HTERT RPE-1 (cell line): ENCODE data around the gene ADORA3.

ENCODE experiments used
- in situ Hi-C: fragments of 300-500 bp; cut with MboI; formaldehyde crosslinking; loops from 4 replicates; pipeline ENCODE4 v1.14.3; 2020; ENCODE audit warnings: low sequenced_read_pairs

Gene ADORA3

GRCh38 chr1:111476761-111477309 is 26.6 kb downstream of the ADORA3 start:
- in situ Hi-C loops = loop anchor here (25.0 kb wide), 1 partner anchor 185 kb away; no protein-coding TSS in a partner anchor

DNA sequence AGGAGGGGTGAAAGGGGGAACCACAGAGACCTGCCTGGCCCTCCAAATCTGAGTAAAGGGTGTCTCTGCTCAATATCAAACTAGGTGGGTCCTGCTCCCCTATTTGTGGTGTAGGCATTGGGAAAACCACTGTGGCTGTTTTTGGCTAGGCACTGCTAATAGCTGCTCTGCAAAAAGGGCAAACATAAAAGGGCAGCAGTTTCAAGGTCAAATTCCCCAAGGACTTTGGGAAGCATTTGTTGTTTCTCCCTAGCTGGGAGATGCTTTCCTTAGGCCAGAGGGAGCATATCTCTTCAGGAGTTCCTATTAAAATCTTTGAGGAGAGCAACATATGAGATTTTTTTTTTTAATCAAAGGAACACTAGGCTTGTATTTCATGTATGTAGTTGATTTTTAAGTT is 27.2 kb downstream of the ADORA3 start:
- in situ Hi-C loops = loop anchor here (25.0 kb wide), 1 partner anchor 186 kb away; no protein-coding TSS in a partner anchor

GRCh38 chr1:111475701-111476100 is 27.7 kb downstream of the ADORA3 start:
- in situ Hi-C loops = loop anchor here (25.0 kb wide), 1 partner anchor 187 kb away; no protein-coding TSS in a partner anchor

- in situ Hi-C loops = no loop called here
Measured at GRCh38 chr1:111474521-111474920, 28.9 kb downstream of the ADORA3 start.

DNA sequence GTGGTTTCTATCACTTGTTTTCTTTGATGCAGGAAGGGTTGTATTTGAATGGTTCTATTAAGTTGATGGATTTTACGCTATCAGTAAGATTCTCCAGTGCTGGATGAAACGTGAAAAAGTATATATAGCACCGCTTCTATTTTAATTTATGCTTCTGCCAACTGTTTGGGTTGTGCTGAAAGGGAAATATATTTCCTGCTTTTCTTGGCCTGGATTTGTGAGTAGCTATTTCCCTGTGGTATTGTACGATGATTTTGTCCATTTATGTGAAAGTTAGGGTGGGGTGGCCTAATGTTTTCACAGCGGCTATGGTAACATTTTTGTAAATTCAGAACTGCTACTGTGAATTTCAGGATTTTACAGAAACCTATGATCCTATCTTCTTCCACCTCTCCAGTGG is 29.3 kb downstream of the ADORA3 start:
- in situ Hi-C loops = no loop called here

- in situ Hi-C loops = no loop called here
Measured at GRCh38 chr1:111471538-111471937, 31.9 kb downstream of the ADORA3 start.

- in situ Hi-C loops = no loop called here
Measured at GRCh38 chr1:111471012-111471411, 32.4 kb downstream of the ADORA3 start.

GRCh38 chr1:111470596-111470995 is 32.8 kb downstream of the ADORA3 start:
- in situ Hi-C loops = no loop called here

DNA sequence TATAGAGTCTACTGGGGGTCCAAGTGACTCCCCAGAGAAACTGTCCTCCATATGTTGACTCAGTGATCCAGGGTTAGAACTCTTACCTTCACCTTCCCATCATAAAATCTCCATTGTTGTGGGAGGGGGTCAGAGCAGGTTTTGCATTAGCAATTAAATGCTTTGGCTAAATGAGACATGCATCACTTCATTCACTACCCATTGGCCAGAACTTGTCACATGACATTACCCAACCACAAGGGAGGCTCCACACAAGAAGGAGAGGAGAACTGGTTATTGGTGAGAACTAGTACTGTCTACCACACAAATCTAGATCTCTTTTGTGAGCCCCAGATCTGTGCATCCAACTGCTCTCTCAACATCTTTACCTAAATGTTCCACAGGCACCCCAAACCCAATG is 33.9 kb downstream of the ADORA3 start:
- in situ Hi-C loops = no loop called here

DNA sequence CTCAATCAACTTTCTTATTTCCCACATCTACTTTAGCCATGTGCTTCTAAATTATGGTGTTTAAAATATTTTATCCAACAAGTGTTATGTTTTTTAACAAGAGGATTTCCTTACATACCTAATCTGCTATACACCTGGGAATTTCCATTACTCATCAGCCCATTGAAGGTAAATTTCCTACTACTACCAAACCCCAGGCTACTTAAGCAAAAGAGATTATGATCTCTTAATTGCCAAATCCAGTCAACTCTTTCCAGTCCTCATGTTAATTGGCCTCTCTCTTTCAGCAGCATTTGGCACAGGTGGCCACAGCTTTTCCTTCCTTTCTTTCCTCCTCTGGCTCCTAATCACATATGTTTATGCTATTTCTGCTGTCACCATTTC is 34.7 kb downstream of the ADORA3 start:
- in situ Hi-C loops = no loop called here

DNA sequence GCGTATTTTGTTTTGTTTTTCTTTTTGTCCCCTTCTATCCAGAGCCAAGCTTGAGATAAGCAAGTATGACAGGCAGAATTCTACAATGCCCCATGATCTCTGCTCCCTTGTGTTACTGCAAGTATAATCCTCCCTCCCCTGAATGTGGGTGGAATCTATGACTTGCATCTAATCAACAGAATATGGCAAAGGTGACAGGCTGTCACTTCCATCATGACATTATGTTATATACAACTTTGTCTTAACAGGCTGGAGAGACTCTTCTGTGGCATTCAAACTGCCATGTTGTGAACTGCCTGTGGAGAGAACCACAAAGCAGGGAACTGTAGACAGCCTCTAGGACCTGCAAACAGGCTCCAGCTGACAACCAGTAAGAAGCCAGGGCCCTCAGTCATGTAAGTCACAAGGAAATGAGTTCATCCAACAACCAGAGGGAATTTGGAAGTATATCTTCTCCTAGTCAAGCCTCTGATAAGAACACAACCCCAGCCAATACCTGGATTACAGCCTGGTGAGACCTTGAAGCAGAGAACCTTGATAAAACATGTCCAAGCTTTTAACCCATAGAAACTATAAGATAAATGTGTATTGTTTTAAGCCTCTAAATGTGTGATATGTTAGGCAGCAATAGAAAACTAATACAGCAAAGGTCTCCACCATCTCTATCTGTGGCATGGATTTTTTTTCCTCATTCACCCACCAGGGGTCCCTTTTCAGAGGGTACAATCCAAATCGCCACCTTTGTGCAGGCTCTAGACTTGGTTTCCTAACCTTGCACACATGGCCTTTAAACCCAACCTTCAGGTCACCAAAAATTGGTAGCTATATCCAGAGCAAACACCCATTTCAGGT is 35.3 kb downstream of the ADORA3 start:
- in situ Hi-C loops = no loop called here

GRCh38 chr1:111466480-111466879 is 37.0 kb downstream of the ADORA3 start:
- in situ Hi-C loops = no loop called here

GRCh38 chr1:111465754-111466153 is 37.7 kb downstream of the ADORA3 start:
- in situ Hi-C loops = no loop called here

GRCh38 chr1:111463029-111463683 is 40.3 kb downstream of the ADORA3 start:
- in situ Hi-C loops = no loop called here

- in situ Hi-C loops = no loop called here
Measured at GRCh38 chr1:111462370-111463028, 40.9 kb downstream of the ADORA3 start.

DNA sequence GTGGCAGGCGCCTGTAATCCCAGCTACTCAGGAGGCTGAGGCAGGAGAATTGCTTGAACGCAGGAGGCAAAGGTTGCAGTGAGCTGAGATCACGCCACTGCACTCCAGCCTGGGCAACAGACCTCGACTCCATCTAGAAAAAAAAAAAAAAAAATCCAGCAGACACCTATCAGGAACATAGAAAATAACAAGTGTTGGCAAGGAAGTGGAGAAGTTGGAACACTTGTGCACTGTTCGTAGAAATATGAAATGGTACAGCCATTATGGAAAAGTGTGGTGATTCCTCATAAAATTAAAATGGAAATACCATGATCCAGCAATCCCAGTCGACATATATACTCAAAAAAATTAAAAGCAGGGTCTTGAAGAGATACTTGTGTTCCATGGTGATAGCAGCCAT is 41.7 kb downstream of the ADORA3 start:
- in situ Hi-C loops = no loop called here

DNA sequence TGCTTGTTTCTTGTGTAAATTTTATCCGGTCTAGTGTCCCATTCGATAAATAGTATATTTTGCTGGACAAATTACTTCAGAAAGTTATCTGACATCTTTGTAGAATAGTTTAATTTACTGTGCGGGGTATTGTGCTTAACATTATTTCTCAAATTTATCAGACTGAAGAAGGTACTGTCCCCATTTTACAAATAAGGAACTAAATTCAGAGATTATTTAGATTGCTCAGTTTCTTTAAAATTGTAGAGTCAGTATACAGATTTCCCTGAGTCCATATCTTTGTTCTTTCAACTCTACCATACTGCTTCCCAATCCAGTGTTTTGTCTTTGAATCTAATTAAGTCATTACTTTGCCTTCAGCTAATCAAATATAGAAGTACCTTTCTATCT is 47.8 kb downstream of the ADORA3 start:
- in situ Hi-C loops = no loop called here

DNA sequence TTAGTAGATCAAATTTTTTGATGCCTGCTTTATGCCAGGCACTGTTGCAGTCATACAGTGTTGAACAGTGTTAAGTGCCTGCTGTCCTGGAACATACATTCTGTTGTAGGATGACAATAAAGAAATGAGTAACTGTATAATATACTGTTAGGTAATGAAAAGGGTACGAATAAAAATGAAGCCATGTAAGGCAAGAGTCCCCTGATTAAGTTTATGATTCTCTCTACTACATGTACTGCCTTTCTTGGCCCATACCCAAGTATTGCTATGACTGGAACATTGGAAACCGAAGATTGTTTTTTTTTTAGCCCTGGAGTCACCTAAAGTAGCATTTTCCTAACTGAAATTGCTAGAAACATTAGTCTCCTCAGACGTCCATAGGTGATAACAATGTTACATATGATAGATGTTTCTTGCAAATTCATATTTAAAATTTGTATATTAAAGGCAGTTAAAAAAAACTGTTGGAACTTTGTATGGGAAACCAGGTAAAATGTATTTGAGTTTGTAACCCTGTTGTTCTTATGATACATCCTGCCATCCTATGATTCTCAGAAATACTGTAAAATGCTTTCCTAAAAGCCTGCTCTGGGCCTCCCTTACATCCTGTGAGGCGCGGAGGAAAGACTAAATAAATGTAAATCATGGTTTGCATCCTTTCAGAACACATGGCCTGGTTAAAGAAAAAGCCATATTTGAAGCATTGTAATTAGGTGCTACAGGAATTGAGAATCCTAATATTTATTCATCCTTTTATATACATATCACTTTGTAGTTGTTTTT is 48.4 kb downstream of the ADORA3 start:
- in situ Hi-C loops = no loop called here

- in situ Hi-C loops = no loop called here
Measured at GRCh38 chr1:111453706-111454105, 49.7 kb downstream of the ADORA3 start.

DNA sequence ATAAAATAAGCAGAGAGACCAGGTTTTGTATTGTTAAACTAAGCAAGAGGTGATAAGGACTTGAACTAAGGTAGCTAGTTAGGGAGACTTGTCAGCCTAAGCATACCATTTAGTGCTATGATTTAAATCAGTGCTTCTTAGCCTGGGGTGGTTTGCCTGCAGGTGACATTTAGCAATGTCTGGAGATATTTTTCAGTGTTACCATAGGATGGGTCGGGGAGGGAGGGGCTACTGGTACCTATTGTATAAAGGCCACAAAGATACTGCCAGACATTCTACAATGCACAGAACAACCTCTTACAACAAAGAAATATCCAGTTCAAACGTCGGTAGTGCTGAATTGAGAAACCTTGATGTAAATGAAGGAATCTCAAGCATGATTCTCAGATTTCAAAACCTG is 50.9 kb downstream of the ADORA3 start:
- in situ Hi-C loops = no loop called here

DNA sequence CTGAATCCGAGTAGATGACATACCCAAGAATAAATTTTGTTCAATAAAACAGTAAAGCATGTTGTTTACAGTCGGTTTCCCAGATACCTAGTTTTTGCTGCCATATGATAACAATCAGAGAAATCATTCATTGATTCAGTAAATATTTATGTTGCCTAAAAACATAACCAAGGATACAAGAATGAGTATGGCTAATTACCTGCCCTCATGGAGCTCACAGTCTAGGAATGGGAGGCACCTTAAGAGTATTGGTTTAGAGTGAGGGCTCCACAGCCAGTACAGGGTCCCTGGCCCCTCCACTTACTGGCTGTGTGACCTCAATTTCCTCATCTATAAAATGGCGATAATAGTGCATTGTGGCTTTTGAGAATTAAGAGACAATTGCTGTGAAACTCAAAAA is 53.2 kb downstream of the ADORA3 start:
- in situ Hi-C loops = no loop called here
